DND-41 (cell line): ENCODE results near the gene MBNL3.

ENCODE experiments used
- ATAC-seq: fragments of 200-7000 bp; cut with Tn5 transposase; 3 replicates; pipeline ENCODE4 v1.9.1; 2021; ENCODE audit warnings: low read depth; ENCODE audit not compliant: insufficient read depth
- DNase-seq: peaks from one replicate; pipeline ENCODE4 v3.0.0-alpha.2; 2020
- H2AFZ ChIP-seq: 2 replicates; pipeline ENCODE4 v1.6.0; 2012; ENCODE audit warnings: low read depth, low read length
- H3K27ac ChIP-seq: 2 replicates; pipeline ENCODE4 v1.5.1; 2012; ENCODE audit warnings: low read length, inconsistent platforms
- H3K27me3 ChIP-seq: fragments of 200-600 bp; sonication (generic); 2 replicates; pipeline ENCODE4 v1.6.0; 2012; ENCODE audit warnings: low read length, mild to moderate bottlenecking, inconsistent platforms; ENCODE audit not compliant: insufficient read depth, poor library complexity
- H3K36me3 ChIP-seq: 2 replicates; pipeline ENCODE4 v1.5.1; 2012; ENCODE audit warnings: low read length, inconsistent platforms; ENCODE audit not compliant: insufficient read depth
- H3K4me1 ChIP-seq: 2 replicates; pipeline ENCODE4 v1.5.1; 2012; ENCODE audit warnings: mild to moderate bottlenecking, low read length; ENCODE audit not compliant: insufficient read depth
- H3K4me2 ChIP-seq: 2 replicates; pipeline ENCODE4 v1.6.0; 2012; ENCODE audit warnings: mild to moderate bottlenecking, moderate library complexity, low read length, inconsistent platforms; ENCODE audit not compliant: insufficient read depth
- H3K4me3 ChIP-seq, 2 experiments: fragments of 200-600 bp in 1 of 2; shearing (Covaris generic) in 1 of 2; 2 replicates each; pipeline ENCODE4 v1.5.1; 2012 to 2016; ENCODE audit warnings: inconsistent platforms in 2 of 2, low read length in 2 of 2, mild to moderate bottlenecking in 2 of 2, low read depth in 1 of 2, moderate library complexity in 1 of 2
- H3K79me2 ChIP-seq: 2 replicates; pipeline ENCODE4 v1.6.0; 2012; ENCODE audit warnings: low read length, inconsistent platforms; ENCODE audit not compliant: insufficient read depth
- H3K9ac ChIP-seq: 2 replicates; pipeline ENCODE4 v1.6.0; 2012; ENCODE audit warnings: low read depth, mild to moderate bottlenecking, inconsistent platforms, low read length, moderate library complexity
- H3K9me3 ChIP-seq: 2 replicates; pipeline ENCODE4 v1.5.1; 2012; ENCODE audit warnings: low read length, moderate library complexity, mild to moderate bottlenecking, inconsistent platforms; ENCODE audit not compliant: insufficient read depth, severe bottlenecking
- H4K20me1 ChIP-seq: 2 replicates; pipeline ENCODE4 v1.6.0; 2012; ENCODE audit warnings: low read length; ENCODE audit not compliant: insufficient read depth
- EZH2 ChIP-seq: IDR thresholded peaks from 3 replicates; pipeline ENCODE4 v1.6.1; 2012; ENCODE audit warnings: borderline replicate concordance, low read depth, mild to moderate bottlenecking, moderate library complexity, low read length, inconsistent platforms; ENCODE audit not compliant: severe bottlenecking
- TF ChIP-seq, protein P1 (sequence below): IDR thresholded peaks from 2 replicates; pipeline ENCODE4 v1.5.1; 2012; ENCODE audit warnings: borderline replicate concordance, low read length, moderate library complexity, mild to moderate bottlenecking; ENCODE audit not compliant: poor library complexity, severe bottlenecking; ENCODE audit errors: extremely low read depth

Gene MBNL3

DNA sequence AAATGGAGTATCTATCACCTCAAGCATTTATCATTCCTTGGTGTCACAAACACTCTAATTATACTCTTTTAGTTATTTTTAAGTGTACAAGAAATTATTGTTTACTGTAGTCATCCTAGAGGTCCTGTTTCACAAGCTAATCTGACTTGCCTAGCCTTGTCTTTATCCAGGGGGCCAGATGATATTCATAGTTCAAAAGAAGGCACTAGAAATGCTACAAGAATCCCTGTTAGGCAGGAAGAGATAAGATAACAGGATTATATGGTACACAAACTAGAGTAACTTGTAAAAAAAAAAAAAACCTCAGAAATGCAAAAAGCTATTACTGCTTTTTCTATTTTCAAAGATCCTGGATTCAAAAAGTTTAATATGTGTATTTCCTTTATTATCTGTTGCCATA, 95.8 kb downstream of the MBNL3 start:
- ATAC-seq, result no peak
- Histone ChIP-seq H2AFZ (no peak overlapping the region), H3K27ac (no peak overlapping the region)

DNA sequence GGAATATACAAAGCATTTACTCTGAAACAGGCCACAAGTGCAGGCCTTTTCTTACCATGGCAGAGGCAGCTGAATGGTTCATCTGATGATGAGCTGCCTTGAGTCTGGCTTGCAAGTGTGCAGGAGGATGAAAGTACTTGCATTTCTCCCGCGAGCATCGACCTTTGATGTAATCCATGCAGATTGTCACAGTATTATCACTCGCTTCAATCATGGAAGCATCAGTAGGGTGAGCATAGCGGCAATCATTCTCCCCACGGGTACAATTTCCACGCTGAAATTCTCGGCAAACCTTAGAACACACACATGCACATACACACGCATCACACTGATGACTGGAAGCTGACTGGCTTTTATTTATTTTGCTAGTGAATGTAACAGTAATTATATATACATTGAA, 98.0 kb downstream of the MBNL3 start:
- Histone ChIP-seq H3K4me1 (no peaks in the 10 kb centered on the region), H3K79me2 (no peaks in the 10 kb centered on the region), H3K27ac (no peak overlapping the region), H4K20me1 (no peaks in the 10 kb centered on the region), H3K4me2 (no peak overlapping the region), H2AFZ (no peak overlapping the region), H3K27me3 (no peaks in the 10 kb centered on the region), H3K9me3 (no peaks in the 10 kb centered on the region), H3K9ac (no peak overlapping the region), H3K36me3 (peaks cover 36% of the 10 kb centered on the region; the same call in 1 of the 2 replicates), H3K4me3 (no peak overlapping the region)
- TF ChIP-seq, protein P1, sequence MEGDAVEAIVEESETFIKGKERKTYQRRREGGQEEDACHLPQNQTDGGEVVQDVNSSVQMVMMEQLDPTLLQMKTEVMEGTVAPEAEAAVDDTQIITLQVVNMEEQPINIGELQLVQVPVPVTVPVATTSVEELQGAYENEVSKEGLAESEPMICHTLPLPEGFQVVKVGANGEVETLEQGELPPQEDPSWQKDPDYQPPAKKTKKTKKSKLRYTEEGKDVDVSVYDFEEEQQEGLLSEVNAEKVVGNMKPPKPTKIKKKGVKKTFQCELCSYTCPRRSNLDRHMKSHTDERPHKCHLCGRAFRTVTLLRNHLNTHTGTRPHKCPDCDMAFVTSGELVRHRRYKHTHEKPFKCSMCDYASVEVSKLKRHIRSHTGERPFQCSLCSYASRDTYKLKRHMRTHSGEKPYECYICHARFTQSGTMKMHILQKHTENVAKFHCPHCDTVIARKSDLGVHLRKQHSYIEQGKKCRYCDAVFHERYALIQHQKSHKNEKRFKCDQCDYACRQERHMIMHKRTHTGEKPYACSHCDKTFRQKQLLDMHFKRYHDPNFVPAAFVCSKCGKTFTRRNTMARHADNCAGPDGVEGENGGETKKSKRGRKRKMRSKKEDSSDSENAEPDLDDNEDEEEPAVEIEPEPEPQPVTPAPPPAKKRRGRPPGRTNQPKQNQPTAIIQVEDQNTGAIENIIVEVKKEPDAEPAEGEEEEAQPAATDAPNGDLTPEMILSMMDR, result no peak
- TF ChIP-seq EZH2, result no peak
- DNase-seq (no peak), ATAC-seq (no peak)

More for the DNA sequence above, 95.8 kb downstream of the MBNL3 start:
- no peaks in the 10 kb centered on the region for H3K9me3 ChIP-seq
- TF ChIP-seq, protein P1, result no peak
- no peak for TF ChIP-seq EZH2
- no peaks in the 10 kb centered on the region for H3K4me1 ChIP-seq
- no peaks in the 10 kb centered on the region for H3K27me3 ChIP-seq
- H3K4me2 ChIP-seq, result no peak overlapping the region
- H4K20me1 ChIP-seq, result no peaks in the 10 kb centered on the region
- DNase-seq, result no peak
- no peak overlapping the region for H3K4me3 ChIP-seq
- H3K9ac ChIP-seq, result no peak overlapping the region
- H3K36me3 ChIP-seq, result peaks cover 28% of the 10 kb centered on the region; the same call in 1 of the 2 replicates
- no peaks in the 10 kb centered on the region for H3K79me2 ChIP-seq

DNA sequence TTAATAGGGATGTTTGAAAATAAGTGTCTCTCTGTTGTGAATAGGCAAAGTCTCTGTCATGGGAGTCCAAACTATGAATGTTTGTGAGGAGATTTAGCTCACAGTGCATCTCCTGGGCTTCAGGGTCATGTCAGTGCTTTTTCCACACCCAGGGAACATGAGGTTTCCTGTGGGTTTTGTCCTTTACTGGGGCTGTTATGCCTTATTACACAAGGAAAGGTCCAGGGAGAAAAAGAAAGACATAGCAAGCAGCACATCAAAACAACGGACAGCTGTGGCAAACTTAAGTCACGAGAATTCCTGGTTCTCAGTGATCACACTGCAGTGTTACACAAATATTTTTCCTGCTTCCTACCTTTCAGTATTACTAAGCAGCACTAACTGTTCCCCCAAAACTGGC, 99.4 kb downstream of the MBNL3 start:
- Histone ChIP-seq H3K79me2 (no peaks in the 10 kb centered on the region), H3K4me3 (no peak overlapping the region), H3K4me1 (no peaks in the 10 kb centered on the region), H3K4me2 (no peak overlapping the region), H3K27ac (no peak overlapping the region), H4K20me1 (no peaks in the 10 kb centered on the region), H3K9ac (no peak overlapping the region), H3K27me3 (no peaks in the 10 kb centered on the region), H3K36me3 (peaks cover 37% of the 10 kb centered on the region; the same call in 1 of the 2 replicates), H2AFZ (no peak overlapping the region), H3K9me3 (no peaks in the 10 kb centered on the region)
- DNase-seq, result no peak
- ATAC-seq, result no peak
- TF ChIP-seq EZH2, result no peak
- TF ChIP-seq, protein P1, result no peak

- Histone ChIP-seq H3K4me3 (no peak overlapping the region), H3K79me2 (no peaks in the 10 kb centered on the region), H3K4me1 (no peaks in the 10 kb centered on the region), H3K27me3 (no peaks in the 10 kb centered on the region), H3K27ac (no peak overlapping the region), H3K4me2 (no peak overlapping the region), H3K9me3 (no peaks in the 10 kb centered on the region), H3K36me3 (peaks cover 46% of the 10 kb centered on the region; the same call in 1 of the 2 replicates), H4K20me1 (no peaks in the 10 kb centered on the region), H3K9ac (no peak overlapping the region), H2AFZ (no peak overlapping the region)
- DNase-seq, result no peak
- TF ChIP-seq EZH2, result no peak
- TF ChIP-seq, protein P1, result no peak
- no peak for ATAC-seq
Observed at GRCh38 chrX:132388371-132388770, 100.5 kb downstream of the MBNL3 start.
